Measurements from ENCODE around the gene GPRC5C.

Gene GPRC5C

DNA sequence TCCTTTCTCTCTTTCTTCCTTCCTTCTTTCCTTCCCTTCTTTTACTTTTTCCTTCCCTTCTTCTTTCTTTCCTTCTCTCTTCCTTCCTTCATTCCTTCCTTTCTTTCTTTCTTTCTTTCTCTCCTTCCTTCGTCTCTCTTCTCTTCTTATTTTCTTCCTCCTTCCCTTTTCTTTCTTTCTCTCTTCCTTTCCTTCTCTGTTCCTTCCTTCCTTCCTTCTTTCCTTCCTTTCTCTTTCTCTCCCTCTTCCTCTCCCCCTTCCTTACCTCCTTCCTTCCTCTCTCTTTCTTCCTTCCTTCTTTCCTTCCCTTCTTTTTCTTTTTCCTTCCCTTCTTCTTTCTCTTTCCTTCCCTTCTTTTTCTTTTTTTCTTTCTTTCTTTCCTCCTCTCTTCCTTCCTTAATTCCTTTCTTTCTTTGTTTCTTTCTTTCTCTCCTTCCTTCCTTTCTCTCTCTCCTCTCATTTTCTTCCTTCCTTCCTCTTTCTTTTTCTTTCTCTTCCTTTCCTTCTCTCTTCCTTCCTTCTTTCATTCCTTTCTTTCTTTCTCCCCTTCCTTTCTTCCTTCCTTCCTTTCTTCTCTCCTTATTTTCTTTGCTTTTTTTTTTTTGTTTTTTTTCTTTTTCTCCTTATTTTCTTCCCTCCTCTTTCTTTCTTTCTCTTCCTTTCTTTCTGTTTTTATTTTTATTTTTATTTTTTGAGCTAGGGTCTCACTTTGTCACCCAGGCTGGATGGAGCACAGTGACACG, 41.8 kb upstream of the GPRC5C start:
- TF ChIP-seq, protein P1, sequence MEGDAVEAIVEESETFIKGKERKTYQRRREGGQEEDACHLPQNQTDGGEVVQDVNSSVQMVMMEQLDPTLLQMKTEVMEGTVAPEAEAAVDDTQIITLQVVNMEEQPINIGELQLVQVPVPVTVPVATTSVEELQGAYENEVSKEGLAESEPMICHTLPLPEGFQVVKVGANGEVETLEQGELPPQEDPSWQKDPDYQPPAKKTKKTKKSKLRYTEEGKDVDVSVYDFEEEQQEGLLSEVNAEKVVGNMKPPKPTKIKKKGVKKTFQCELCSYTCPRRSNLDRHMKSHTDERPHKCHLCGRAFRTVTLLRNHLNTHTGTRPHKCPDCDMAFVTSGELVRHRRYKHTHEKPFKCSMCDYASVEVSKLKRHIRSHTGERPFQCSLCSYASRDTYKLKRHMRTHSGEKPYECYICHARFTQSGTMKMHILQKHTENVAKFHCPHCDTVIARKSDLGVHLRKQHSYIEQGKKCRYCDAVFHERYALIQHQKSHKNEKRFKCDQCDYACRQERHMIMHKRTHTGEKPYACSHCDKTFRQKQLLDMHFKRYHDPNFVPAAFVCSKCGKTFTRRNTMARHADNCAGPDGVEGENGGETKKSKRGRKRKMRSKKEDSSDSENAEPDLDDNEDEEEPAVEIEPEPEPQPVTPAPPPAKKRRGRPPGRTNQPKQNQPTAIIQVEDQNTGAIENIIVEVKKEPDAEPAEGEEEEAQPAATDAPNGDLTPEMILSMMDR (IDR thresholded peaks at IDR 0.05; ENCODE audit: low read depth, low read length), result no peak
- no peak for DNase-seq (ENCODE audit: low read depth in 2 of 2)
- H3K4me3 ChIP-seq (replicated peaks in 1 of 2; ENCODE audit: low read depth in 2 of 2, low read length in 2 of 2), result no peak overlapping the region

DNA sequence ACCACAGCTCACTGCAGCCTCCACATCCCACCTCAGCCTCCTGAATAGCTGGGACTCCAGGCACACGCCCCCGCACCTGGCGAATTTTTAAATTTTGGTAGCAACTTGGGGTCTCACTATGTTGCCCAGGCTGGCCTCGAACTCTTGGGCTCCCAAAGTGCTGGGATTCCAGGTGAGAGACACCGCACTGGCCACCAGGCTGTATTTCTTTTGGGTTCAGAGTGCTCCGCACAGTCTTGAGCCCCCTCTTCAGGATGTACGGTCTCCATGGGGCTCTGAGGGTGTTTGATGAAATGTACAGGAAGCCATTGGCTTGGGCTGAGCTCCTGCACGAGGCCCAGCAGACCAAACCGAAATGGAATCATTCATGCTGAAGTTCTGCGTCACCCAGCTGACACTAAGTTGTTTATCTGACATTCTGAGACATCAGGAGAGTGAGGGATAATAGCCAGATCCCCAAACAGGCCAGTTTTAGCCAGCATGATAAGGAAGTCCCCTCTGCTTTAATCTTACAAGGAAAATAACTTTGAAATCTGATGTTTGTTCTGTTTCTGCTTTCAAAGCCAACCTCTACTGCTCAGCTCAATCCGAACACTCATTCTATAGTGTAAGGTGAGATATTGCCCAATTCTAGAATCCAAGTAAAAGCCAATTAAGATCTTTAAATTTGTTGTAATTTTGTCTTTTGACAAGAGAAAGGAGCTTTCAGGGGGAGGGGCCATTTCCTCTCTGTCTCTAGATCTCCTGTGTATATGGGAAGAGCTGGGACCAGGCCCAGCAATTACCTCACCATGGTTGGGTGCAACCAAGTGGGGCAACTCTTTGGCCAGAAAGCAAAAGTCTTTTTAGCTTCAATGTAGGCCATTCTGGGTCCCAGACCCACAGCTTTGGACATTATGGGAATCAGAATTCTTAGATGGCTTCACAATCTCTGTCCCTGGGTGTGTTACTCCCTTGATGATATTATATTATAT, 40.9 kb upstream of the GPRC5C start:
- H3K4me3 ChIP-seq (replicated peaks in 1 of 2; ENCODE audit: low read depth in 2 of 2, low read length in 2 of 2), result no peak overlapping the region
- TF ChIP-seq, protein P1 (IDR thresholded peaks at IDR 0.05; ENCODE audit: low read depth, low read length), result no peak
- peak in 1 of 2 donors; percentile 21 for DNase-seq (ENCODE audit: low read depth in 2 of 2)

DNA sequence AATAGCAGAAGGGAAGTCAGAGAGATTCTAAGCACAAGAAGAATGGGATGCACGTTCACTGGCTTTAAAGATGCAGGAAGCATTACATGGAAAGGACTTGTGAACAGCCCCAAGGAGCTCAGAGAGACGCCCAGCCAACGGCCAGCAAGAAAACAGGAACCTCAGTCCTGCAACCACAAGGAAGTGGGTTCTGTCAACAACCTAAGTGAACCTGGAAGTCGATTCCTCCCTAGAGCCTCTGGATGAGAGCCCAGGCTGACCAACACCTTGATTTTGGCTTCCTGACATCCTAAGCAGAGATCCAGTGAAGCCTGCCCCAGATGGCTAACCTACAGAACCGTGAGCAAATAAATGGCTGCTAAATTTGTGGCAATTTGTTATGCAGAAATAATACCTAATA, 40.1 kb upstream of the GPRC5C start:
- no peak for DNase-seq (ENCODE audit: low read depth in 2 of 2)
- no peak overlapping the region for H3K4me3 ChIP-seq (replicated peaks in 1 of 2; ENCODE audit: low read depth in 2 of 2, low read length in 2 of 2)
- TF ChIP-seq, protein P1 (IDR thresholded peaks at IDR 0.05; ENCODE audit: low read depth, low read length), result no peak

DNA sequence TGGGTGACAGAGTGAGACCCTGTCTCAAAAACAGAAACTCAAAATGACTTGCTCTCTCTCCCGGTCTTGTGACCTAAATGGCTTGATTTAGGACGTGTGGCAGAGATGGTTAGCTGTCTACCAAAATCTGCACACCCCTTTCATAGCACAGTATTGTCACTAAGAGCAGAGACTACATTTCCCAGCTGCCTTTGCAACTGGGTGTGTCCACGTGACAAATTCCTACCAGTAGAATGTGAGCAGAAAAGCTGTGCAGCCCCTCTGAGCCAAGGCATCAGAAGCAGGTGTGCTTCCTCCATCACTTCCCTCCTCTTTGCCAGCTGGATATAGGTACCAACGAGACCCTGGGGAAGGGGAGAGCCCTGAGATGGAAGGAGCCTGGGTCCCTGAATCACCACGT, 39.0 kb upstream of the GPRC5C start:
- TF ChIP-seq, protein P1 (IDR thresholded peaks at IDR 0.05; ENCODE audit: low read depth, low read length), result no peak
- no peak overlapping the region for H3K4me3 ChIP-seq (replicated peaks in 1 of 2; ENCODE audit: low read depth in 2 of 2, low read length in 2 of 2)
- DNase-seq (ENCODE audit: low read depth in 2 of 2), result no peak

DNA sequence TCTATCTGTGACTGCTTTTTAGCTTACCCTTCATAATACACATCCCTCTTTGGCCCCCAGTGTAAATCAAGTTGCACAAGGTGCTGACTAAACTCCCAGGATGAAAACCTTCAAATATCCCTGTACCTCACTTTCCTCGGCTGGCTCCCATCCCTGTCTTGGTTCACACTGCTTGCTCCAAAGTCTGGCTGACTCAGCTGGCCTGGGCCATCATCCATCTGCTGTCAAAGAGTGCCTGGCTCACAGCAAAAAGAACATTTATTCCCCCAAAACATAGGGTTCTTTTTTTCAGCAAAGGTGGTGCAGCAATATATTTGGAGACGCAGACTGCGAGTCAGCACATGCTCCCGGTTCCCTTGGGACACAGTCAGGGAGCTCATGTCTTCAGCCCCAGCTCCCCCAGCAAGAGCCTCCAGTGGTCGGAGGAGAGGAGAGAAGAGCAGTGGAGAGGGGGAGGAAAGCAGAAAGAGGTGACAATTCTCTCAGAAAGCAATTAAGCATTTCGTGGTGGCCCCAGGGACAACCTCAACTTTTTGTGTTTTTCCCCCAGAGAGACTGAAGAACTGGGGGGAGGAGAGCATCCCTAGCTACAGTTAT, 38.4 kb upstream of the GPRC5C start:
- DNase-seq (ENCODE audit: low read depth in 2 of 2), result peak in 1 of 2 donors; percentile 44
- TF ChIP-seq, protein P1 (IDR thresholded peaks at IDR 0.05; ENCODE audit: low read depth, low read length), result no peak
- H3K4me3 ChIP-seq (replicated peaks in 1 of 2; ENCODE audit: low read depth in 2 of 2, low read length in 2 of 2), result no peak overlapping the region

DNA sequence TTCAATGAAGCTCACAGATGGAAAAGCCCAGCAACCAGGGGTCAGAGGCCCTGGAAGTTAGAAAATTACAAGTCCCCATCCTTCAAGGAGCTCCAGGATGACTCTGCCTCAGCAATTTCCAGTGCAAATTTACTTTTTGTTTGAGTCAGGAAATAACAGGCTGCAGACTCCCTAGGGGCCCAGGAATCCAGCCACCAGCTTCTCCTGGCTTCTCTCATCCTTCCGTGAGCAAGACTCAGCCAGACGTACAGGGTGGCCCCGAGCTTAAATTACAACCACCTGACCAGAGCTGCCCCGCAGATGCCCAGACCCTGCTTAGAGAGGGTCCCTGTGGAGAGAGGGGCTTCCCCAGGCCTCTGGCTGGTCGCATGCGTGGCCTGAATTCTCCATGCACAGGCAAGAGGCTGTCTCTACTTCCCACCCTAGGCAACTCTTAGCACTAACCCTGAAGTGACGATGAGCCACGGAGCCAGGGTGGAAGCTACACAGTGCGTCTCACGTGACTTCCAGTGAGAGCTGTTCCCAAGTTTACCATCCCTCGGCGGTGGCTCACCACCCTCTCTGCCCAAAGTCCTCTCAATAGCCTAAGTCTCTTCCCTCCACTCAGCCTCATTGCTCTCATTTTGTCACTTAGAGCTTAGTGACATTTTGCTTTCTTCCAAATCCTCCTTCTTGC, 37.5 kb upstream of the GPRC5C start:
- TF ChIP-seq, protein P1 (IDR thresholded peaks at IDR 0.05; ENCODE audit: low read depth, low read length), result no peak
- DNase-seq (ENCODE audit: low read depth in 2 of 2), result no peak
- no peak overlapping the region for H3K4me3 ChIP-seq (replicated peaks in 1 of 2; ENCODE audit: low read depth in 2 of 2, low read length in 2 of 2)

Measured in cardiac fibroblast (primary cell).